AG10803 (cell line): ENCODE data around the gene JAKMIP3.

Source experiments
- DNase-seq: peaks from one replicate; pipeline ENCODE4 v3.0.0; 2010; ENCODE audit warnings: low read depth
- H3K4me3 ChIP-seq: 2 replicates; pipeline ENCODE4 v1.5.1; 2011; ENCODE audit warnings: mild to moderate bottlenecking, low read length, control low read depth
- CTCF ChIP-seq: conservative IDR thresholded peaks from 2 replicates; pipeline ENCODE4 v1.5.1; 2011; ENCODE audit warnings: mild to moderate bottlenecking, low read length, control low read depth, inconsistent platforms

The JAKMIP3 gene

DNA sequence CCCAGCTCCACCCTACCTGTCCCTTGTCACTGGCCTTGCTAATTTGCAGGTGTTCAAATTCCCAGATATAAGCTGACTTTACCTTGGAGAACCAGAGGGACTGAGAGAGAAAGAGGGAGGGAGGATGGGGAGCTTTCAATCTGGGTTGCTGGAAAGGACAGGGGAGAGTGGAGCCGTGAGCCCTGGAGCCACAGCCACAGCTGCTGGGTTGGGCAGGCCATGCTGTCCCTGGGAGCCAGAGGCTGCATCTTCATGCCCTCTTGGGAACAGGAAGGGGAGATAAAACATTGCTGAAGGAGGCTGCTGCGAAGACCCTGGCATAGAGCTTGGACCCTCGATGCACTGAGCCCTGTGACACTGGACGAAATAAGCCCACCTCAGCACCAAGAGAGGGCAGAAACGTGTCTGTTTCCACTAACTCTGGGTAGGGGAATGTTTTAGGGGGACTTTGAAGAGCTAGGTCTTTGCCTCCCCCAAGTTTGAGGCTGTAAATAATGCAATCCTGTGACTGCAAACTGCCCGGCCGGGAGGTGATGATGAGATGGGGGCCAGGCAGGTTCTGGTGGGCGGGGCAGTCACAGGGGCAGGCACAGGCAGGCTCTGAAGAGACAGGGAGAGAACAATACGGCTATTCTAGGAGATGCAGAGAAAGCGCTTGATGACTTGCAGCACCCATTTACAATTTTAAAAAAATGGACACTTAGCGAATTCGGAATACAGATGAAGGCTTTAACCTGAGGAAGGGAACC is 5.8 kb upstream of the JAKMIP3 start:
- TF ChIP-seq CTCF, result no peak
- no peak overlapping the region for H3K4me3 ChIP-seq
- DNase-seq, result no peak

GRCh38 chr10:132061030-132061429 is 4.7 kb upstream of the JAKMIP3 start:
- no peak overlapping the region for H3K4me3 ChIP-seq
- no peak for TF ChIP-seq CTCF

GRCh38 chr10:132061465-132061864 is 4.3 kb upstream of the JAKMIP3 start:
- no peak for TF ChIP-seq CTCF
- no peak overlapping the region for H3K4me3 ChIP-seq
- DNase-seq, result no peak

More at GRCh38 chr10:132061030-132061429, 4.7 kb upstream of the JAKMIP3 start:
- no peak for DNase-seq

GRCh38 chr10:132062116-132062515 is 3.6 kb upstream of the JAKMIP3 start:
- no peak overlapping the region for H3K4me3 ChIP-seq
- no peak for TF ChIP-seq CTCF
- no peak for DNase-seq

DNA sequence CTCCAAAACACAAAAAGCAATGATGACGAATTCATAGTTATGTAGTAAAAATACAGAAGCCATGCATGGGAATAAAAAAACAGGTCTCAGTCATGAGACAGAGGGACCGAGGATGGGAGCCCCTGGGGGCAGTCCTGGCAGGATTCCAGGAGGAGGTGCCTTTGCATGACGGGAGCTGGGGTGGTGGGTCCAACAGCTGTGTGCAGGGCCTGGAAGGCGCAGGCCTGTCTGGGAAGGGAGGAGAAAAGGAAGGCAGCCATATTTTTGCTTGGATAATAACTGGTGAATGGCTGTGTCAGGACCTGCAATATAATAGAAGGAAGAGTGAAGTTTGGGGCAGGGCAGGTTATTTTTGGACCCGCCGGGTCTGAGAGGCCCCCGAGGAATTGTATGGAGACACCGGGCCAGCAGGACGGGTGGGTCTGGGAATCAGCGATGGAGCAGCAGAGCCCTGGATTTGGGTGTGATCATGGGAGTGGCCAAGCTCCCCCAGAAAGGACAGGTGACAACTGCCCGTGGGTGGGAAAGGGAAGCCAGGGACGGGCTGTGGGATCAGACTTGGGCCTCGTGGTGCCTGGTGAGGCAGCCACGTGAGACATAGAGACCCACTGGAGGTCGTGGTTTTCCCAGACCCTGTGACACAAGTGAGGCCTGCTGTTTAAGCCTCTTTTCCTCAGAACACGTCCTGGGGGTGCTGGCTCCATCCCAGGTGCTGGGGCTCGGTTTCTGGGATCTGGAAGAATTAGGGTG is 2.9 kb upstream of the JAKMIP3 start:
- TF ChIP-seq CTCF, result no peak
- H3K4me3 ChIP-seq, result no peak overlapping the region
- DNase-seq, result no peak

- no peak for DNase-seq
- H3K4me3 ChIP-seq, result no peak overlapping the region
Observed at GRCh38 chr10:132063432-132063831, 2.3 kb upstream of the JAKMIP3 start.

More at GRCh38 chr10:132063432-132063831, 2.3 kb upstream of the JAKMIP3 start:
- TF ChIP-seq CTCF, result no peak
